ENCODE data around the gene KCTD18. TPM values are rescaled to one million over a fixed set of nuclear protein-coding genes. Genes with fewer than 3 reads are reported as not detected.

Gene KCTD18
- total RNA-seq, 1 experiment from 2014 or later, result 9.0 TPM

Other genes with a start within 250 kb of the KCTD18 start
- 145 and 158 TPM in 2 replicates for gene SPATS2L, start 203.4 kb downstream of the KCTD18 start, total RNA-seq (2014; rRNA removed; shearing (Covaris generic))
- gene SGO2, start 16.1 kb upstream of the KCTD18 start, total RNA-seq (2014; rRNA removed; shearing (Covaris generic)), result 14.3 and 20.0 TPM in 2 replicates
- gene AOX1, start 75.9 kb upstream of the KCTD18 start, total RNA-seq (2014; rRNA removed; shearing (Covaris generic)), result 27.6 and 30.8 TPM in 2 replicates